HG02759 (cell line): ENCODE results near the gene RBM14.
"Not testable (repeated sequence)": the region's sequence is repeated elsewhere in the genome, so short reads cannot be mapped to it uniquely, and the experiment has no call there.

Source experiments
- ATAC-seq: cut with Tn5 transposase; IDR thresholded peaks from one replicate; pipeline ENCODE4 v1.9.1; 2021; ENCODE audit warnings: mild to moderate bottlenecking, moderate library complexity; ENCODE audit not compliant: unreplicated experiment

The RBM14 gene

GRCh38 chr11:66631883-66632282, 15.5 kb downstream of the RBM14 start:
- ATAC-seq = no peak

GRCh38 chr11:66632952-66633351, 16.5 kb downstream of the RBM14 start:
- ATAC-seq = no peak

GRCh38 chr11:66636411-66636810, 20.0 kb downstream of the RBM14 start:
- no peak for ATAC-seq

- no peak for ATAC-seq
These were observed 21.2 kb downstream of the RBM14 start for GRCh38 chr11:66637557-66638176.

- ATAC-seq = peak; percentile 93
These were observed 22.0 kb downstream of the RBM14 start, which contains the start of gene RBM4 for GRCh38 chr11:66638177-66639065. Gene RBM4 (plus strand): TSS chr11:66638703. CDS start chr11:66639712, 1,009 bp downstream.

- no peak for ATAC-seq
These were observed 22.8 kb downstream of the RBM14 start for GRCh38 chr11:66639066-66639813.

GRCh38 chr11:66639814-66640340, 23.4 kb downstream of the RBM14 start:
- not testable (repeated sequence) for ATAC-seq

- ATAC-seq = no peak
These were observed 25.4 kb downstream of the RBM14 start for GRCh38 chr11:66641834-66642233.

GRCh38 chr11:66643745-66644437, 27.5 kb downstream of the RBM14 start:
- no peak for ATAC-seq

GRCh38 chr11:66646828-66647227, 30.4 kb downstream of the RBM14 start:
- ATAC-seq = no peak

GRCh38 chr11:66649903-66650302, 33.5 kb downstream of the RBM14 start:
- ATAC-seq = no peak

GRCh38 chr11:66651016-66651415, 34.6 kb downstream of the RBM14 start:
- ATAC-seq = no peak

- no peak for ATAC-seq
These were observed 36.2 kb downstream of the RBM14 start for GRCh38 chr11:66652651-66653050.

- no peak for ATAC-seq
These were observed 36.7 kb downstream of the RBM14 start for GRCh38 chr11:66653123-66653522.

- ATAC-seq = no peak
These were observed 43.3 kb downstream of the RBM14 start for GRCh38 chr11:66659763-66660162.

GRCh38 chr11:66663741-66664296, 47.4 kb downstream of the RBM14 start:
- no peak for ATAC-seq

- ATAC-seq = no peak
These were observed 48.9 kb downstream of the RBM14 start for GRCh38 chr11:66665369-66665768.

- ATAC-seq = no peak
These were observed 54.4 kb downstream of the RBM14 start for GRCh38 chr11:66670816-66671215.

- no peak for ATAC-seq
These were observed 58.7 kb downstream of the RBM14 start for GRCh38 chr11:66674964-66675602.
